ENCODE results near the gene C21orf58. TPM values are rescaled to one million over a fixed set of nuclear protein-coding genes. Genes with fewer than 3 reads are reported as not detected.

Gene C21orf58
- total RNA-seq, 1 experiment from 2014 or later, result 4.4 TPM

GRCh38 chr21:46264690-46265144 is 59.0 kb downstream of the C21orf58 start:
- no peak for DNase-seq (ENCODE audit: extremely low read depth, low read depth)

GRCh38 chr21:46264046-46264689 is 59.5 kb downstream of the C21orf58 start:
- DNase-seq (ENCODE audit: extremely low read depth, low read depth), result no peak

- DNase-seq (ENCODE audit: extremely low read depth, low read depth), result no peak
Observed at GRCh38 chr21:46256501-46256994, 67.1 kb downstream of the C21orf58 start.

GRCh38 chr21:46255758-46256337 is 67.8 kb downstream of the C21orf58 start:
- no peak for DNase-seq (ENCODE audit: extremely low read depth, low read depth)

- no peak for DNase-seq (ENCODE audit: extremely low read depth, low read depth)
Observed at GRCh38 chr21:46255166-46255565, 68.5 kb downstream of the C21orf58 start.

GRCh38 chr21:46254208-46254975 is 69.3 kb downstream of the C21orf58 start:
- no peak for DNase-seq (ENCODE audit: extremely low read depth, low read depth)

- DNase-seq (ENCODE audit: extremely low read depth, low read depth), result no peak
Observed at GRCh38 chr21:46253610-46254124, 70.0 kb downstream of the C21orf58 start.

- no peak for DNase-seq (ENCODE audit: extremely low read depth, low read depth)
Observed at GRCh38 chr21:46252840-46253239, 70.8 kb downstream of the C21orf58 start.

Other genes with a start within 250 kb of the C21orf58 start
- gene COL6A2, start 225.8 kb downstream of the C21orf58 start, total RNA-seq (2014; rRNA removed; shearing (Covaris generic)), result 3.6 and 4.0 TPM in 2 replicates
- gene FTCD, start 168.3 kb downstream of the C21orf58 start, total RNA-seq (2014; rRNA removed; shearing (Covaris generic)), result 0.22 TPM in 1 of 2 replicates, not detected in the other
- 6.2 and 10.3 TPM in 2 replicates for gene SPATC1L, start 139.4 kb downstream of the C21orf58 start, total RNA-seq (2014; rRNA removed; shearing (Covaris generic))
- gene LSS, start 95.1 kb downstream of the C21orf58 start, total RNA-seq (2014; rRNA removed; shearing (Covaris generic)), result 5.3 and 6.0 TPM in 2 replicates
- 28.9 and 38.8 TPM in 2 replicates for gene MCM3AP, start 38.3 kb downstream of the C21orf58 start, total RNA-seq (2014; rRNA removed; shearing (Covaris generic))
- gene YBEY, start 37.5 kb downstream of the C21orf58 start, total RNA-seq (2014; rRNA removed; shearing (Covaris generic)), result 20.8 and 23.2 TPM in 2 replicates
- gene PCNT, start 286 bp upstream of the C21orf58 start, total RNA-seq (2014; rRNA removed; shearing (Covaris generic)), result 11.1 and 14.1 TPM in 2 replicates
- 13.7 and 14.8 TPM in 2 replicates for gene DIP2A, start 135.0 kb upstream of the C21orf58 start, total RNA-seq (2014; rRNA removed; shearing (Covaris generic))